MCF 10A (cell line): ENCODE data around the gene LOX. TPM values are rescaled to one million over a fixed set of nuclear protein-coding genes. Genes with fewer than 3 reads are reported as not detected.

Experiments
- BruUV-seq: library from RNA; stranded (reverse); fragments of 400-500 nt; replicated peaks from 2 replicates; lab custom pipeline; 2021; lab: Mats Ljungman, UMichigan
- CTCF ChIA-PET: fragments of 300-600 bp; sonication (Branson Sonifier 250); formaldehyde crosslinking; extraction: SDS; loops from one replicate; lab custom pipeline; 2021; ENCODE audit warnings: antibody characterized with exemption, inconsistent platforms; lab: Yijun Ruan, JAX
- POLR2A ChIA-PET: fragments of 300-600, 350-650 bp; sonication (Branson Sonifier 250); formaldehyde crosslinking; extraction: SDS; loops from one replicate; lab custom pipeline; 2020; ENCODE audit warnings: antibody characterized with exemption, inconsistent platforms; lab: Yijun Ruan, JAX
- DNase-seq: peaks from one replicate; pipeline ENCODE4 v3.0.0-alpha.2; 2018; ENCODE audit not compliant: unreplicated experiment
- H3K27ac Mint-ChIP-seq: one replicate; pipeline ENCODE4 v1.8.0; 2022; ENCODE audit warnings: mild to moderate bottlenecking, low read depth, mixed read lengths; ENCODE audit not compliant: unreplicated experiment
- H3K27me3 Mint-ChIP-seq: one replicate; pipeline ENCODE4 v1.8.0; 2022; ENCODE audit warnings: mixed read lengths; ENCODE audit not compliant: insufficient read depth, unreplicated experiment
- H3K36me3 Mint-ChIP-seq: one replicate; pipeline ENCODE4 v1.8.0; 2022; ENCODE audit warnings: mild to moderate bottlenecking, moderate library complexity, mixed read lengths; ENCODE audit not compliant: insufficient read depth, unreplicated experiment
- H3K4me1 Mint-ChIP-seq: one replicate; pipeline ENCODE4 v1.8.0; 2022; ENCODE audit warnings: mixed read lengths; ENCODE audit not compliant: insufficient read depth, unreplicated experiment
- H3K4me3 Mint-ChIP-seq: one replicate; pipeline ENCODE4 v1.8.0; 2022; ENCODE audit warnings: mild to moderate bottlenecking, moderate library complexity, mixed read lengths; ENCODE audit not compliant: unreplicated experiment
- H3K9me3 Mint-ChIP-seq: one replicate; pipeline ENCODE4 v1.8.0; 2022; ENCODE audit warnings: mixed read lengths; ENCODE audit not compliant: unreplicated experiment
- intact Hi-C: fragments of 100-400 bp; cut with micrococcal nuclease; formaldehyde crosslinking; loops from 2 replicates; pipeline ENCODE4 v1.14.1; 2022
- total RNA-seq: library from RNA; stranded (reverse); gene quantifications from 2 replicates; pipeline ENCODE4 v1.2.3, GENCODE V29; 2022
- TF ChIP-seq, protein P1 (sequence below): fragments of 200-600 bp; IDR thresholded peaks from one replicate; pipeline ENCODE4 v1.8.0; 2022; ENCODE audit warnings: antibody characterized with exemption, mild to moderate bottlenecking; ENCODE audit not compliant: unreplicated experiment

Gene LOX
- total RNA-seq, 1 experiment from 2014 or later = 10.7 TPM

DNA sequence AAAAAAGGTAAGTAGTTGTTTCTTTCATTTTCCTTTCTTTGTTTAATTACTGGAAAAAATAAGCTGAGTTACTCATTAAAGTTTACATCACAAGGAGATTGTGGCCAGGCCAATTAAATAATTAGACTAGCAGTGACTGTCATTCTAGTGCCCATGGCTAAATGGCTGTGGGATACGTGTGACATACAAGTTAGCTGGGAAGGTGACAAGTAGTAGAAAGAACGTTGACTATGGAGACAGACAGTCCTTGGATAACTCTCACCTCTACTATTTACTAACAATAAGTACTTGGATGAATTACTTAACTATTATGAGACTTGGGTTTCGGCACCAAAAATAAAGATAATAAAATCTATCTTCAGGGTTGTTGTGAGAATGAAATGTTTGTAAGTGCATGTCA is 7.0 kb upstream of the LOX start:
- H3K27ac Mint-ChIP-seq = no peak overlapping the region
- intact Hi-C loops = no loop called here
- POLR2A ChIA-PET = interaction anchor here (1.0 kb wide), 1 partner anchor 52 kb away, joined by 3 read pairs; no protein-coding TSS in a partner anchor
- no peak for DNase-seq
- no peaks in the 10 kb centered on the region for H3K27me3 Mint-ChIP-seq
- CTCF ChIA-PET = interaction anchor here (0.6 to 2.5 kb wide), 7 partner anchors 9 to 506 kb away, joined by 3 to 9 read pairs (median 7); no protein-coding TSS in a partner anchor
- BruUV-seq = no TSS peak
- no peaks in the 10 kb centered on the region for H3K4me1 Mint-ChIP-seq
- H3K4me3 Mint-ChIP-seq = no peak overlapping the region
- H3K36me3 Mint-ChIP-seq = no peaks in the 10 kb centered on the region
- TF ChIP-seq, protein P1, sequence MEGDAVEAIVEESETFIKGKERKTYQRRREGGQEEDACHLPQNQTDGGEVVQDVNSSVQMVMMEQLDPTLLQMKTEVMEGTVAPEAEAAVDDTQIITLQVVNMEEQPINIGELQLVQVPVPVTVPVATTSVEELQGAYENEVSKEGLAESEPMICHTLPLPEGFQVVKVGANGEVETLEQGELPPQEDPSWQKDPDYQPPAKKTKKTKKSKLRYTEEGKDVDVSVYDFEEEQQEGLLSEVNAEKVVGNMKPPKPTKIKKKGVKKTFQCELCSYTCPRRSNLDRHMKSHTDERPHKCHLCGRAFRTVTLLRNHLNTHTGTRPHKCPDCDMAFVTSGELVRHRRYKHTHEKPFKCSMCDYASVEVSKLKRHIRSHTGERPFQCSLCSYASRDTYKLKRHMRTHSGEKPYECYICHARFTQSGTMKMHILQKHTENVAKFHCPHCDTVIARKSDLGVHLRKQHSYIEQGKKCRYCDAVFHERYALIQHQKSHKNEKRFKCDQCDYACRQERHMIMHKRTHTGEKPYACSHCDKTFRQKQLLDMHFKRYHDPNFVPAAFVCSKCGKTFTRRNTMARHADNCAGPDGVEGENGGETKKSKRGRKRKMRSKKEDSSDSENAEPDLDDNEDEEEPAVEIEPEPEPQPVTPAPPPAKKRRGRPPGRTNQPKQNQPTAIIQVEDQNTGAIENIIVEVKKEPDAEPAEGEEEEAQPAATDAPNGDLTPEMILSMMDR = no peak
- H3K9me3 Mint-ChIP-seq = no peaks in the 10 kb centered on the region

DNA sequence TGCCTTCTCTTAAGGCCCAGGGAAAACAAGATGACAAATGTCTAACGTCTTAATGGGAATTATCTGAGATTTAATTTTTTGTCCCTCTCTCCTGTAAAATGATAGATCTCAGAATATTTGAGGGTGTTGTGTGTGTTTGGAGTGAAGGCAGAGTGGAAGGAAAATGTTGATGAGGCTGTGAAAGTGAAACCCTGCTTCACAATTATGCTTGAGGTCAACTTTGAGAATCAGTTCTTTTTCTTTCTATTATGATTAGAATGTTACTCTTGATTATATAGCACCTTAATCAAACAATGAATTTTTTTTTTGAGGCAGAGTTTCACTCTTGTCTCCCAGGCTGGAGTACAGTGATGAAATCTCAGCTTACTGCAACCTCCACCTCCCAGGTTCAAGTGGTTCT is 5.5 kb upstream of the LOX start:
- no peaks in the 10 kb centered on the region for H3K36me3 Mint-ChIP-seq
- H3K27ac Mint-ChIP-seq = no peak overlapping the region
- no peaks in the 10 kb centered on the region for H3K27me3 Mint-ChIP-seq
- H3K4me1 Mint-ChIP-seq = peaks cover 7% of the 10 kb centered on the region
- no peaks in the 10 kb centered on the region for H3K9me3 Mint-ChIP-seq
- no peak overlapping the region for H3K4me3 Mint-ChIP-seq
- ChIA-PET CTCF (interaction anchor here (0.7 to 2.5 kb wide), 5 partner anchors 9 to 73 kb away, joined by 3 to 8 read pairs (median 5); no protein-coding TSS in a partner anchor), POLR2A (no interaction called here)
- no peak for DNase-seq
- intact Hi-C loops = no loop called here
- BruUV-seq = no TSS peak
- TF ChIP-seq, protein P1 = no peak

DNA sequence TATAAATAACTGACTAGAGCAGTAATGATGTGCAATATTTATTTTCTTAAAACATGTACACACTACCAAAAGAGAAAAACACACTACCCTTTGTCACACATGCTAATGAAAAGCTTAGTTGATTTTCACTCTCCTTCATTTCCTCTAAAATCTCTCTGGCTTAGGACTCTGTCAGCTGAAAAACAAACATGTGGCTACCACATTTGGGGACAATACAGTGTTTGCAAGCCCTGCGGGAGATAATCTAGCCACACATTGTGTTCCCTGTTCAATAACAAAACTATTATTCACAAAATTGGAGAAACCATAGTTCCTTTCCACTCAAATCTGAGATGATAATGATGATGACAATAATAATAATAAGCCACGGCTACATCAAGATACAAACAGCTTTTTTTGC is 3.5 kb upstream of the LOX start:
- DNase-seq = no peak
- no peaks in the 10 kb centered on the region for H3K9me3 Mint-ChIP-seq
- no peaks in the 10 kb centered on the region for H3K36me3 Mint-ChIP-seq
- no peak overlapping the region for H3K4me3 Mint-ChIP-seq
- no peak overlapping the region for H3K27ac Mint-ChIP-seq
- TF ChIP-seq, protein P1 = no peak
- ChIA-PET CTCF (interaction anchor here (0.6 to 2.4 kb wide), 8 partner anchors 11 to 114 kb away, joined by 3 to 10 read pairs (median 5); no protein-coding TSS in a partner anchor), POLR2A (no interaction called here)
- no peaks in the 10 kb centered on the region for H3K27me3 Mint-ChIP-seq
- intact Hi-C loops = no loop called here
- peaks cover 17% of the 10 kb centered on the region for H3K4me1 Mint-ChIP-seq
- BruUV-seq = no TSS peak

DNA sequence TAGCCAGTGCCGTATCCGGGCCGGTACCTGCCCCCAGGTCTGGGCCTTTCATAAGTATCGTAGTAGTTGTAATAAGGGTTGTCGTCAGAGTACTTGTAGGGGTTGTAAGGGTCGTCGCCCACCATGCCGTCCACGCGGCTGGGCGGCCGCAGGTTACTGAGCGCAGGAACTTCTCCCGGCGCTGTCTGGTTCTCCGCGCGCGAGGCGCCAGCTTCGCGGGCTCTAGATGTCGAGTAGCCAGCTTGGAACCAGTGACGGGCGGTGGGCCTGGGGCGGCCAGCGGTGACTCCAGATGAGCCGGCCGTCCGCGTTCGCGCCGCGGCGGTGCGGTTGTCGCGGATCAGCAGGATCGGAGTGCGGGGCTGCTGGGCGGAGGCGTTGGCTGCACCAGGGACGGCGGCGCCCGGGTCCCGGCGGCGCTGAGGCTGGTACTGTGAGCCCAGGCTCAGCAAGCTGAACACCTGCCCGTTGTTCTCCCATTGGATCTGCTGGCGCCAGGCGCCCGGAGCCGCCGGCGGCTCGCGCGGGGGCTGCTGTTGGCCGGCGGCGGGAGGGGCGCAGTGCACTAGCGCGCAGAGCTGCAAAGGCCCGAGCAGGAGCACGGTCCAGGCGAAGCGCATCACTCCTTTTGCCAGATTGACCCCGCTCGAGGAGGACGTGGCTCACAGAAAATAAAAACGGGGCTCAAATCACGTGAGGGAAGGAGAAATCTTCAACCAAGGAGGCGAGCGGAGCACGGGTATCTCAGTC is 518 bp downstream of the LOX start:
- ChIA-PET CTCF (interaction anchor here (0.5 to 4.9 kb wide), 35 partner anchors 9 to 1089 kb away, joined by 3 to 63 read pairs (median 5); partner anchors contain the start of gene SRFBP1), POLR2A (interaction anchor here (0.6 to 4.1 kb wide), 30 partner anchors 9 to 746 kb away, joined by 3 to 84 read pairs (median 4); partner anchors contain the start of genes SRFBP1 and ZNF474)
- intact Hi-C loops = no loop called here
- peak; percentile 41 for DNase-seq
- peak overlapping the region; percentile 94 for H3K4me3 Mint-ChIP-seq
- H3K27me3 Mint-ChIP-seq = no peaks in the 10 kb centered on the region
- BruUV-seq = TSS peak; percentile 41
- H3K9me3 Mint-ChIP-seq = no peaks in the 10 kb centered on the region
- H3K27ac Mint-ChIP-seq = peak overlapping the region; percentile 75
- peaks cover 21% of the 10 kb centered on the region for H3K36me3 Mint-ChIP-seq
- TF ChIP-seq, protein P1 = no peak
- peaks cover 24% of the 10 kb centered on the region for H3K4me1 Mint-ChIP-seq
